NCI-H1694 (cell line): ENCODE results near the gene TRPM4.
A peak's percentile ranks its signal among the peaks of the same experiment; 100 is the strongest.
"Not testable (repeated sequence)": the region's sequence is repeated elsewhere in the genome, so short reads cannot be mapped to it uniquely, and the experiment has no call there.

Experiments used
- DNase-seq: peaks from one replicate; lab custom pipeline; 2025; lab: John Stamatoyannopoulos, UW

TRPM4 gene

GRCh38 chr19:49157445-49158224, at the start of gene TRPM4:
Gene TRPM4, plus strand, starts transcription at chr19:49157792. Its CDS starts 75 bp downstream, at chr19:49157867.
- peak; percentile 57 for DNase-seq

DNA sequence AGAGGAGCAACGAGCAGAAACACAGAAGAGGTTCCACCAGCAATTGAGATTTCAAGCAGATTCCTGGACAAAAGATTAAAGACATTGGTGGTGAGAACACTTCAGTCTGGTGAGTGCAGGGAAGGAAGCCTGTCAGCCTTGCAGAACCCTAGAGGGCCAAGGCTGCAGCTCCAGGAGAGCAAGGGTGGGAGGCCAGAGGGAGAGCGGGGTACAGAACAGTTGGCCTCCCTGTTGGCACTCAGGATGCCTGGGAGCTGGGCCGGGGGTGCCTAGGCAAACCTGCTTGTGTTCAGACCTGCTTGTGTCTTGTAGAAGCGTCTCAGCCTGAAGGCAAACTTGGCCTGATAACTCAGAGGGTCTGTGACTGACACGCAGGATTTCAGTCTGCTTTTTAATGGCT, 48.5 kb upstream of the TRPM4 start:
- no peak for DNase-seq

DNA sequence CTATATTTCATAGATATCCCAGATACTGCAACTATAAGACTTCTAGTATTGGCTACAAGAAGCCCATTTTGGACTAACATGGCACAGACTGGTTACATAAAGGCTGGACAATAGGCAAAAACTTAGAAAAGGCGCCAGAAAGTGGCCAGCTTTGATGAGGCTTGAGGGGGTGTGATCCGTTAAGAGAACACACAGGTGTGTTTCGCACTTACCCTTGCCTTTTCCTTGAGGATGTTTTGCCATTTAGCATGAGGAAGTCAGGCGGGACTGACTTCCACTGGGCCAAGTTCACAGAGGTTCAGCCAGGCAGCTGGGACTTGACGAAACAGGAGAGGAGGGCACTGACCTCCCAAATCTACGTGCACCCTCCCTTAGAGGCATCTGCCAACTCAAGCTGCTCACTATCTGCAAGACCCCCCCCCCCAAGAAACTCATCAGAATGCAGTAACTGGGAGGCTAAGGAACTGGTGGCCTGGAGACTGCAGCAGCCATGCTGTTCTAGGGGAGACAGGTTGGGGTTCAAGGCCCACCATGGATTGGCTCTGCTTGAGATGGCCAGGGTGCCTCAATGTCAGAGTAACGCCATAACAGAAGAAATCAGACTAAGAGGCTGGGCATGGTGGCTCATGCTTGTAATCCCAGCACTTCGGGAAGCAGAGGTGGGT, 47.9 kb upstream of the TRPM4 start:
- DNase-seq, result no peak

GRCh38 chr19:49110567-49110966, 47.0 kb upstream of the TRPM4 start:
- DNase-seq, result no peak

DNA sequence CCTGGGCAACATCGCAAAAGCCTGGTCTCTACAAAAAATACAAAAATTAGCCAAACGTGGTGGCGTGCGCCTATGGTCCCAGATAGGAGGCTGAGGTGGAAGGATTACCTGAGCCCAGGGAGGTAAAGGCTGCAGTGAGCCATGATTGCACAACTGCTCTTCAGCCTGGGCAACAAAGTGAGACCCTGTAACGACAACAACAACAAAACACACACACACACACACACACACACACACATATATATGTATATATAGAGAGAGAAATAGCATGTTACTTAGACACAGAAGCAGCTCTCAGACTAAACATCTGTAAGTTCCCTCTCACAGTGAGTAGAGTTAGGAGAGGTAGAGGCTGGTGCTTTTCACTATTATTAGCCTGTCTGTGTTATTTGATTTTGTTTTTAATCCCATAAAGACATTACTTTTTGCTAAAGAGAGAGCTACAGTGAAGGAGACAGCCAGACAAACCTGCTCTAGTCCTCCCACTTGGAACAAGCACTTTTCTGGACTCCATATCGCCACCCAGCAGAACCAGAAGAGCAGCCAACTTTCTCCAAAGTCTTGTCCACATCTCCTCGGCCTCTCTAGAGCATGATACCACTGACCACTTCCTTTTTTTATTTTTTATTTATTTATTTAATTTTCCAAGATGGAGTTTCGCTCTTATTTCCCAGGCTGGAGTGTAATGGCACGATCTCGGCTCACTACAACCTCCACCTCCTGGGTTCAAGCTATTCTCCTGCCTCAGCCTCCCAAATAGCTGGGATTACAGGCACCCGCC, 46.2 kb upstream of the TRPM4 start:
- no peak for DNase-seq

- peak; percentile 59 for DNase-seq
Observed at GRCh38 chr19:49113762-49114629, 43.6 kb upstream of the TRPM4 start, which contains the start of gene LIN7B. Gene LIN7B, plus strand, starts transcription at chr19:49114370. Its CDS starts 35 bp downstream, at chr19:49114405.

GRCh38 chr19:49114630-49115363, 42.8 kb upstream of the TRPM4 start:
- peak; percentile 39 for DNase-seq

DNA sequence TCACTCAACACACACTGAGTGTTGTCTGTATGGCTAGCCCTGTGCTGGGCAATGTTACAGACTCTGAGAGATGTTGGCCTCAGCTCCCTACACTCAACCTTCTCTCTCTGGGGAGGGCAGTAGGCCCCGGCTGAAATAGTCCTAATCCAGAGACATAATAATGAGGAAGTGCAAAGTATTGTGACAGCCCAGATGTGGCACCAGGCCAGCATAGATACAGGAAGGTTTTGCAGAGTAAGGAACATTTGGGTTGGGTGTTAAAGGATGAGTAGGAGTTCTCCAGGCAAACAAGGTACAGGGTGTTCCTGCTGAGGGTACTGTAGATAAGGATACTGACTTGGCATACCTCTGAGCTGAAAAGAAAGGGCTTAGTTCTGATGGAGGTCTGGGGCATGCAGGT, 41.0 kb upstream of the TRPM4 start:
- no peak for DNase-seq

- no peak for DNase-seq
Observed at GRCh38 chr19:49117677-49118564, 39.7 kb upstream of the TRPM4 start.

GRCh38 chr19:49118565-49119410, 38.8 kb upstream of the TRPM4 start, which contains the start of gene C19orf73:
Gene C19orf73, minus strand, starts transcription at chr19:49119143. Its CDS starts 121 bp downstream, at chr19:49119022.
- peak; percentile 81 for DNase-seq

GRCh38 chr19:49119411-49120324, 37.9 kb upstream of the TRPM4 start, which contains the start of gene PPFIA3:
Gene PPFIA3, plus strand, starts transcription at chr19:49119544. Its CDS starts 8,330 bp downstream, at chr19:49127874.
- no peak for DNase-seq

DNA sequence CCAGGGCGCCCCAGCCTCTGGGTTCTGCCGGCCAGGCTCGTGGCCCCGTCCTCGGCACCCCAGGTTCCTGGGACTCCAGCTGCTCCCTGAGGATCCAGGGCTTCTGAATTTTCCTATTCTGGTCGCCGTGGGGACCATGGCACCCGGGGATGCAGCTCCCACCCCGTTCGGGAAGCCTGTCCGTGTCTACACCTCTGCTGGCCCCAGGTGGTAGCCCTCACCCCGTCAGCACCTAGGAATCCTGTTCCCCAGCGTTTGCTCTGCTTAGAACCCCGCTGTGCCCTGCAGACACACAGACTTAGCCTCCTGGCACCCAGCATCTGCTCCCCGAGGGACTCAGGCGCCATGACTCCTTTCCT, 37.3 kb upstream of the TRPM4 start:
- DNase-seq, result no peak

- no peak for DNase-seq
Observed at GRCh38 chr19:49120868-49121267, 36.7 kb upstream of the TRPM4 start.

DNA sequence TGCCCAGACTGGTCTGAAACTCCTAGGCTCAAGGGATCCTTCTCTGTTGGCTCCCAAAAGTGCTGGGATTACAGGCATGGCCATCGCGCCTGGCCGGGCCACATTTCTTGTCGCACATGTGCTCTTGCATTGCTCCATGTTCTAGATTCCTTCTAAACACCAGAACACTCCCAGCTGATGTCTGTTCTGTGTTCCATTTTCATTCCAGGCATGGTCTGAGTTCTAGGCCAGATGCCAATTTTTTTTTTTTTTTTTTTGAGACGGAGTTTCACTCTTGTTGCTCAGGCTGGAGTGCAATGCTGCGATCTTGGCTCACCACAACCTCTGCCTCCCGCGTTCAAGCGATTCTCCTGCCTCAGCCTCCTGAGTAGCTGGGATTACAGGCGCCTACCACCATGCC, 35.8 kb upstream of the TRPM4 start:
- not testable (repeated sequence) for DNase-seq

DNA sequence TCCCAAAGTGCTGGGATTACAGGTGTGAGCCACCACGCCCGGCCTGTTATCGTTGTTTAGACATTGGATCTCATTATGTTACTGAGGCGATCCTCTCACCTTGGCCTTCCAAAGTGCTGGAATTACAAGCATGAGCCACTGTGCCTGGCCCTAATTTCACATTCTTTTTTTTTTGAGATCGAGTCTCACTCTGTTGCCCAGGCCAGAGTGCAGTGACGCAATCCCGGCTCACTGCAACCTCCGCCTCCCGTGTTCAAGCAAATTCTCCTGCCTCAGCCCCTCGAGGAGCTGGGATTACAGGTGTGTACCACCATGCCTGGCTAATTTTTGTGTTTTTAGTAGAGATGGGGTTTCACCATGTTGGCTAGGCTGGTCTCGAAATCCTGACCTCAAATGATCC, 34.3 kb upstream of the TRPM4 start:
- DNase-seq, result not testable (repeated sequence)

- no peak for DNase-seq
Observed at GRCh38 chr19:49125025-49125731, 32.4 kb upstream of the TRPM4 start.

DNA sequence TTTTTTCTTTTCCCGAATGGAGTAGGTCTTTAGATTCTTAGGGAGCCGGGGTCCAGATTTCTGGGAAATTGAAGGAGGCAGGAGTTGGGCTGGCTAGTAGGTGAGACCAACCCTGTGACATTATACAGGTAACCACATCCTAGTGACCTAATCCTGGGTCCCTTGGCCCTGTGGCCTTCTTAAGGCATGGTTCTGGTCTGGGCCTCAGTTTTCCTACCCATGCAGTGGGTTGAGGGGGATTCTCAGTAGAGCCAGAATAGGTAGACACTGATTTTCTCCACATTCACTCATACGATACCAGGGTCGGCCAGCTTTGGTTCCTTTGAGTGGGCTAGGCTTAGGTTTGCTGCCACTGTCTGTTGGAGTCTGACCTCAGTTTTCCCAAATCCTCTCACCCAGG, 31.0 kb upstream of the TRPM4 start:
- DNase-seq, result no peak
